CD4-positive, CD25-positive, alpha-beta regulatory T cell (primary cell): ENCODE results near the gene TRIM72. TPM values are rescaled to one million over a fixed set of nuclear protein-coding genes. Genes with fewer than 3 reads are reported as not detected.

ENCODE experiments used
- ATAC-seq, 2 donors: fragments of 150-1000 bp; cut with Tn5 transposase; one replicate each; pipeline ENCODE4 v1.10.0; 2021; ENCODE audit warnings: low read depth in 2 of 2, moderate number of reproducible peaks in 2 of 2, moderate library complexity in 1 of 2
- DNase-seq, 3 donors: peaks; one replicate each; pipeline versions ENCODE4 v3.0.0 to v3.0.0-alpha.2; 2012 to 2022; ENCODE audit warnings: mixed read lengths in 1 of 3
- H3K27ac ChIP-seq: one replicate; pipeline ENCODE4 v1.7.0; 2013; ENCODE audit warnings: mild to moderate bottlenecking, low read length; ENCODE audit not compliant: insufficient read depth, poor library complexity, severe bottlenecking
- H3K27me3 ChIP-seq: one replicate; pipeline ENCODE4 v1.7.0; 2013; ENCODE audit warnings: low read length; ENCODE audit not compliant: control insufficient read depth, insufficient read depth
- H3K36me3 ChIP-seq: one replicate; pipeline ENCODE4 v1.7.0; 2013; ENCODE audit warnings: mild to moderate bottlenecking, low read length, moderate library complexity; ENCODE audit not compliant: control insufficient read depth, insufficient read depth
- H3K4me1 ChIP-seq: 2 replicates; pipeline ENCODE4 v1.7.0; 2013; ENCODE audit warnings: mild to moderate bottlenecking, low read length; ENCODE audit not compliant: insufficient read depth, control insufficient read depth, poor library complexity, severe bottlenecking
- H3K4me3 ChIP-seq: one replicate; pipeline ENCODE4 v1.7.0; 2013; ENCODE audit warnings: low read depth, mild to moderate bottlenecking, low read length, moderate library complexity
- H3K9me3 ChIP-seq, 2 experiments: 1 replicate in 1 of 2; 2 replicates in 1 of 2; pipeline ENCODE4 v1.7.0; 2013; ENCODE audit warnings: low read length in 2 of 2, mild to moderate bottlenecking in 1 of 2, moderate library complexity in 1 of 2; ENCODE audit not compliant: control insufficient read depth in 2 of 2
- H3K27ac Mint-ChIP-seq, 3 donors: one replicate each; pipeline ENCODE4 v1.8.0; 2020 to 2022; ENCODE audit warnings: mild to moderate bottlenecking in 3 of 3, mixed read lengths in 3 of 3, moderate library complexity in 2 of 3
- H3K27me3 Mint-ChIP-seq: one replicate; pipeline ENCODE4 v1.8.0; 2022; ENCODE audit warnings: mild to moderate bottlenecking, mixed read lengths
- H3K36me3 Mint-ChIP-seq: one replicate; pipeline ENCODE4 v1.8.0; 2020; ENCODE audit warnings: mixed read lengths
- H3K4me1 Mint-ChIP-seq, 4 donors: one replicate each; pipeline ENCODE4 v1.8.0; 2020 to 2022; ENCODE audit warnings: mixed read lengths in 4 of 4, mild to moderate bottlenecking in 1 of 4
- H3K4me3 Mint-ChIP-seq, 4 donors: one replicate each; pipeline ENCODE4 v1.8.0; 2020 to 2022; ENCODE audit warnings: mild to moderate bottlenecking in 4 of 4, mixed read lengths in 4 of 4, moderate library complexity in 3 of 4
- H3K9me3 Mint-ChIP-seq, 7 donors: one replicate each; pipeline ENCODE4 v1.8.0; 2020 to 2022; ENCODE audit warnings: mixed read lengths in 7 of 7, mild to moderate bottlenecking in 3 of 7, moderate library complexity in 2 of 7
- polyA plus RNA-seq, 4 donors: library from polyadenylated mRNA; unstranded; fragments of 300-500 nt; fragmentation: Illumina TruSeq; gene quantifications; one replicate each; pipeline ENCODE4 v1.2.3, GENCODE V29; 2021
- total RNA-seq: library from RNA; stranded (reverse); gene quantifications from one replicate; pipeline ENCODE4 v1.2.3, GENCODE V29; 2022

Gene TRIM72
- total and polyA plus RNA-seq, 5 donors from 2014 or later = 0.20 TPM; not detected in 4

- peak overlapping the region in 1 of 4 donors; percentile 45 for H3K4me3 Mint-ChIP-seq
- no peaks in the 10 kb centered on the region for H3K36me3 Mint-ChIP-seq
These were observed 7.6 kb downstream of the TRIM72 start for GRCh38 chr16:31221357-31222160.

GRCh38 chr16:31223044-31223443 is 9.1 kb downstream of the TRIM72 start:
- H3K4me1 ChIP-seq = no peaks in the 10 kb centered on the region
- DNase-seq (no peak), ATAC-seq (no peak)
- H3K27ac Mint-ChIP-seq = no peak overlapping the region
- H3K9me3 ChIP-seq = no peaks in the 10 kb centered on the region
- H3K36me3 Mint-ChIP-seq = no peaks in the 10 kb centered on the region
- H3K4me1 Mint-ChIP-seq = no peaks in the 10 kb centered on the region
- peaks cover 29% of the 10 kb centered on the region for H3K27me3 Mint-ChIP-seq
- H3K4me3 ChIP-seq = no peak overlapping the region
- H3K27ac ChIP-seq = no peak overlapping the region
- no peak overlapping the region for H3K4me3 Mint-ChIP-seq
- no peaks in the 10 kb centered on the region for H3K36me3 ChIP-seq
- no peaks in the 10 kb centered on the region for H3K27me3 ChIP-seq
- peaks cover 0 to 2% (median 0%) of the 10 kb centered on the region in 7 donors for H3K9me3 Mint-ChIP-seq

More at GRCh38 chr16:31221357-31222160, 7.6 kb downstream of the TRIM72 start:
- Mint-ChIP-seq H3K27ac (no peak overlapping the region), H3K4me1 (peaks cover 0 to 4% (median 0%) of the 10 kb centered on the region in 4 donors), H3K27me3 (peaks cover 40% of the 10 kb centered on the region), H3K9me3 (peaks cover 0 to 2% (median 0%) of the 10 kb centered on the region in 7 donors)
- peaks cover 8% of the 10 kb centered on the region for H3K27me3 ChIP-seq
- H3K4me1 ChIP-seq = peaks cover 7% of the 10 kb centered on the region
- DNase-seq = no peak
- no peak overlapping the region for H3K27ac ChIP-seq
- H3K4me3 ChIP-seq = no peak overlapping the region
- H3K9me3 ChIP-seq = no peaks in the 10 kb centered on the region
- no peak for ATAC-seq
- no peaks in the 10 kb centered on the region for H3K36me3 ChIP-seq

- Histone ChIP-seq H3K36me3 (no peaks in the 10 kb centered on the region), H3K4me1 (no peaks in the 10 kb centered on the region), H3K9me3 (no peaks in the 10 kb centered on the region), H3K27ac (no peak overlapping the region), H3K27me3 (no peaks in the 10 kb centered on the region), H3K4me3 (no peak overlapping the region)
- Mint-ChIP-seq H3K4me3 (no peak overlapping the region), H3K27me3 (peaks cover 16% of the 10 kb centered on the region), H3K36me3 (no peaks in the 10 kb centered on the region), H3K9me3 (peaks cover 0 to 2% (median 0%) of the 10 kb centered on the region in 7 donors), H3K27ac (no peak overlapping the region), H3K4me1 (no peaks in the 10 kb centered on the region)
- DNase-seq = no peak
- ATAC-seq = no peak
These were observed 10.4 kb downstream of the TRIM72 start for GRCh38 chr16:31224092-31224955.

GRCh38 chr16:31225193-31225592 is 11.3 kb downstream of the TRIM72 start:
- H3K9me3 ChIP-seq = no peaks in the 10 kb centered on the region
- peaks cover 10% of the 10 kb centered on the region for H3K27me3 Mint-ChIP-seq
- H3K4me1 ChIP-seq = no peaks in the 10 kb centered on the region
- ATAC-seq (no peak), DNase-seq (no peak)
- H3K4me3 ChIP-seq = no peak overlapping the region
- peaks cover 0 to 2% (median 0%) of the 10 kb centered on the region in 7 donors for H3K9me3 Mint-ChIP-seq
- H3K4me3 Mint-ChIP-seq = no peak overlapping the region
- no peaks in the 10 kb centered on the region for H3K4me1 Mint-ChIP-seq
- H3K36me3 ChIP-seq = no peaks in the 10 kb centered on the region
- no peaks in the 10 kb centered on the region for H3K27me3 ChIP-seq
- H3K27ac Mint-ChIP-seq = no peak overlapping the region
- H3K36me3 Mint-ChIP-seq = no peaks in the 10 kb centered on the region
- no peak overlapping the region for H3K27ac ChIP-seq

- H3K27ac ChIP-seq = no peak overlapping the region
- no peaks in the 10 kb centered on the region for H3K4me1 ChIP-seq
- no peak for DNase-seq
- H3K27me3 Mint-ChIP-seq = peaks cover 4% of the 10 kb centered on the region
- no peak overlapping the region for H3K27ac Mint-ChIP-seq
- no peaks in the 10 kb centered on the region for H3K9me3 ChIP-seq
- peaks cover 0 to 2% (median 0%) of the 10 kb centered on the region in 7 donors for H3K9me3 Mint-ChIP-seq
- no peak overlapping the region for H3K4me3 ChIP-seq
- no peaks in the 10 kb centered on the region for H3K36me3 ChIP-seq
- no peaks in the 10 kb centered on the region for H3K36me3 Mint-ChIP-seq
- ATAC-seq = no peak
- no peaks in the 10 kb centered on the region for H3K4me1 Mint-ChIP-seq
- H3K4me3 Mint-ChIP-seq = no peak overlapping the region
- no peaks in the 10 kb centered on the region for H3K27me3 ChIP-seq
These were observed 14.3 kb downstream of the TRIM72 start for GRCh38 chr16:31228206-31228605.

- H3K27ac ChIP-seq = no peak overlapping the region
- H3K36me3 Mint-ChIP-seq = no peaks in the 10 kb centered on the region
- H3K4me3 Mint-ChIP-seq = peak overlapping the region in 1 of 4 donors; percentile 63
These were observed 15.6 kb downstream of the TRIM72 start for GRCh38 chr16:31229501-31229900.

GRCh38 chr16:31238041-31238440 is 24.1 kb downstream of the TRIM72 start:
- H3K4me3 ChIP-seq = no peak overlapping the region
- H3K27me3 Mint-ChIP-seq = no peaks in the 10 kb centered on the region
- no peaks in the 10 kb centered on the region for H3K36me3 Mint-ChIP-seq
- DNase-seq (no peak), ATAC-seq (no peak)
- no peak overlapping the region for H3K27ac Mint-ChIP-seq
- H3K27me3 ChIP-seq = no peaks in the 10 kb centered on the region
- H3K4me1 Mint-ChIP-seq = peaks cover 0 to 4% (median 1%) of the 10 kb centered on the region in 4 donors
- H3K27ac ChIP-seq = no peak overlapping the region
- H3K4me3 Mint-ChIP-seq = no peak overlapping the region
- no peaks in the 10 kb centered on the region for H3K9me3 ChIP-seq
- no peaks in the 10 kb centered on the region for H3K4me1 ChIP-seq
- H3K9me3 Mint-ChIP-seq = peaks cover 0 to 9% (median 0%) of the 10 kb centered on the region in 7 donors
- H3K36me3 ChIP-seq = no peaks in the 10 kb centered on the region

More at GRCh38 chr16:31229501-31229900, 15.6 kb downstream of the TRIM72 start:
- Histone ChIP-seq H3K27me3 (no peaks in the 10 kb centered on the region), H3K4me1 (no peaks in the 10 kb centered on the region), H3K4me3 (no peak overlapping the region), H3K36me3 (no peaks in the 10 kb centered on the region), H3K9me3 (no peaks in the 10 kb centered on the region)
- peaks cover 4% of the 10 kb centered on the region for H3K27me3 Mint-ChIP-seq
- H3K4me1 Mint-ChIP-seq = no peaks in the 10 kb centered on the region
- peaks cover 0 to 4% (median 0%) of the 10 kb centered on the region in 7 donors for H3K9me3 Mint-ChIP-seq
- no peak overlapping the region for H3K27ac Mint-ChIP-seq
- DNase-seq (no peak), ATAC-seq (no peak)
